Panc1 (cell line): ENCODE measurements around the gene EYS. TPM values are rescaled to one million over a fixed set of nuclear protein-coding genes. Genes with fewer than 3 reads are reported as not detected.

Experiments used
- ATAC-seq: fragments of 200-7000 bp; cut with Tn5 transposase; 2 replicates; pipeline ENCODE4 v1.9.1; 2020; ENCODE audit warnings: mild to moderate bottlenecking, moderate library complexity
- BruUV-seq: library from RNA; stranded (reverse); fragments of 400-500 nt; replicated peaks from 2 replicates; lab custom pipeline; 2021; lab: Mats Ljungman, UMichigan
- CTCF ChIA-PET: fragments of 300-600 bp; sonication (Branson Sonifier 250); formaldehyde crosslinking; loops from one replicate; lab custom pipeline; 2022; ENCODE audit warnings: antibody characterized with exemption; lab: Charles Lee
- POLR2A ChIA-PET: fragments of 300-600 bp; sonication (Branson Sonifier 250); formaldehyde crosslinking; loops from one replicate; lab custom pipeline; 2022; ENCODE audit warnings: antibody characterized with exemption; lab: Charles Lee
- DNase-seq: peaks from one replicate; pipeline ENCODE4 v3.0.0-alpha.2; 2010; ENCODE audit warnings: low read depth, low spot score
- H3K27ac ChIP-seq: 2 replicates; pipeline ENCODE4 v1.5.1; 2011; ENCODE audit warnings: mild to moderate bottlenecking, low read length, inconsistent platforms
- H3K27me3 ChIP-seq: fragments of 200-500 bp; sonication (Bioruptor generic); 2 replicates; pipeline ENCODE4 v1.6.0; 2014; ENCODE audit warnings: low read length, inconsistent platforms; ENCODE audit not compliant: control insufficient read depth, insufficient read depth
- H3K36me3 ChIP-seq: fragments of 200-500 bp; sonication (Bioruptor generic); 2 replicates; pipeline ENCODE4 v1.5.1; 2014; ENCODE audit warnings: inconsistent platforms, mild to moderate bottlenecking, low read length, moderate library complexity; ENCODE audit not compliant: control insufficient read depth, insufficient read depth
- H3K4me1 ChIP-seq: 2 replicates; pipeline ENCODE4 v1.5.1; 2011; ENCODE audit warnings: inconsistent platforms, mild to moderate bottlenecking, low read length, moderate library complexity; ENCODE audit not compliant: control insufficient read depth, insufficient read depth
- H3K4me3 ChIP-seq, 2 experiments: 2 replicates each; pipeline ENCODE4 v1.5.1; 2011 to 2012; ENCODE audit warnings: low read depth in 2 of 2, low read length in 2 of 2, mild to moderate bottlenecking in 2 of 2, inconsistent platforms in 1 of 2, moderate library complexity in 1 of 2
- H3K9me3 ChIP-seq: fragments of 200-500 bp; sonication (Bioruptor generic); 2 replicates; pipeline ENCODE4 v1.5.1; 2014; ENCODE audit warnings: low read depth, mild to moderate bottlenecking, inconsistent platforms, low read length, moderate library complexity; ENCODE audit not compliant: control insufficient read depth, insufficient read depth
- POLR2AphosphoS5 ChIP-seq: IDR thresholded peaks from 2 replicates; pipeline ENCODE4 v1.6.1; 2012; ENCODE audit warnings: mild to moderate bottlenecking, low read depth, low read length, moderate library complexity
- REST ChIP-seq, 2 experiments: IDR thresholded peaks; 2 replicates each; pipeline ENCODE4 v1.6.1; 2011 to 2012; ENCODE audit warnings: low read depth in 2 of 2, control low read depth in 1 of 2, low read length in 1 of 2, mild to moderate bottlenecking in 1 of 2, moderate library complexity in 1 of 2; ENCODE audit not compliant: insufficient read depth in 1 of 2
- SIN3A ChIP-seq: IDR thresholded peaks from 2 replicates; pipeline ENCODE4 v1.6.1; 2012; ENCODE audit warnings: low read depth, mild to moderate bottlenecking, low read length, moderate library complexity, borderline replicate concordance; ENCODE audit not compliant: insufficient read depth
- TCF7L2 ChIP-seq: IDR thresholded peaks from 2 replicates; pipeline ENCODE4 v1.6.1; 2011; ENCODE audit warnings: mild to moderate bottlenecking, low read depth, low read length, inconsistent platforms
- in situ Hi-C: cut with HindIII; loops from 2 replicates; pipeline ENCODE4 v1.10.0; 2016; ENCODE audit warnings: low sequenced_read_pairs, low pct_unique_long_range_greater_than_20kb
- intact Hi-C: fragments of 100-400 bp; cut with micrococcal nuclease; formaldehyde crosslinking; loops from one replicate; pipeline ENCODE4 v1.10.0; 2022; ENCODE audit not compliant: unreplicated experiment
- total RNA-seq: library from RNA; stranded (reverse); gene quantifications from one replicate; pipeline ENCODE4 v1.2.1, GENCODE V29; 2021; ENCODE audit not compliant: unreplicated experiment
- TF ChIP-seq, protein P1 (sequence below): fragments of 450-650 bp; IDR thresholded peaks from 2 replicates; pipeline ENCODE4 v1.5.1; 2017; ENCODE audit warnings: mild to moderate bottlenecking

EYS gene
- total RNA-seq, 1 experiment from 2014 or later = not detected

DNA sequence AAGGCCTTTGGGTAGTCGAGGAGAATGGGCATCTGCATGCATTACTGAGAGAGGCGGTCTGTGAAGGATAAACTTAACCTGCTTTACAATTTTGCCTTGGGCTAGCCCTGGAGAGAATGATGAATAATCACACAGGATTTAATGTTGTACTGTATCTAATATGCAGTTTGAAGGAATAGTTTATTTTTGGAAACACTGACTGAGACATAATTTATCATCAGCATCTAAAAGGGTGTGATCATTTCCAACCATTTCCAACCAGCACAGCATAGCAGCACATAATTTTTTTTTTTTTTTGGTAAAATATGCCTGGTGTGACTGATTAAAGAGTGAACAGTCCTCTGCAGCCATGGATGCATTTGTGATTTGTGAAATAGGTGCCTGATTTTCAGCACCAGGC, 1552.0 kb downstream of the EYS start:
- Histone ChIP-seq H3K4me3 (no peak overlapping the region), H3K27ac (no peak overlapping the region), H3K36me3 (no peaks in the 10 kb centered on the region), H3K27me3 (no peaks in the 10 kb centered on the region), H3K4me1 (no peaks in the 10 kb centered on the region), H3K9me3 (peaks cover 5% of the 10 kb centered on the region; the same call in 1 of the 2 replicates)
- intact Hi-C loops (no loop called here), in situ Hi-C loops (no loop called here)
- no TSS peak for BruUV-seq
- CTCF ChIA-PET = no interaction called here
- DNase-seq (no peak), ATAC-seq (no peak)
- TF ChIP-seq POLR2AphosphoS5 (no peak), TCF7L2 (no peak), SIN3A (no peak), REST (IDR thresholded peaks at IDR 0.05; ENCODE audit: insufficient read depth in 1 of 2, low read depth in 2 of 2, low read length in 1 of 2) (no peak)
- TF ChIP-seq, protein P1, sequence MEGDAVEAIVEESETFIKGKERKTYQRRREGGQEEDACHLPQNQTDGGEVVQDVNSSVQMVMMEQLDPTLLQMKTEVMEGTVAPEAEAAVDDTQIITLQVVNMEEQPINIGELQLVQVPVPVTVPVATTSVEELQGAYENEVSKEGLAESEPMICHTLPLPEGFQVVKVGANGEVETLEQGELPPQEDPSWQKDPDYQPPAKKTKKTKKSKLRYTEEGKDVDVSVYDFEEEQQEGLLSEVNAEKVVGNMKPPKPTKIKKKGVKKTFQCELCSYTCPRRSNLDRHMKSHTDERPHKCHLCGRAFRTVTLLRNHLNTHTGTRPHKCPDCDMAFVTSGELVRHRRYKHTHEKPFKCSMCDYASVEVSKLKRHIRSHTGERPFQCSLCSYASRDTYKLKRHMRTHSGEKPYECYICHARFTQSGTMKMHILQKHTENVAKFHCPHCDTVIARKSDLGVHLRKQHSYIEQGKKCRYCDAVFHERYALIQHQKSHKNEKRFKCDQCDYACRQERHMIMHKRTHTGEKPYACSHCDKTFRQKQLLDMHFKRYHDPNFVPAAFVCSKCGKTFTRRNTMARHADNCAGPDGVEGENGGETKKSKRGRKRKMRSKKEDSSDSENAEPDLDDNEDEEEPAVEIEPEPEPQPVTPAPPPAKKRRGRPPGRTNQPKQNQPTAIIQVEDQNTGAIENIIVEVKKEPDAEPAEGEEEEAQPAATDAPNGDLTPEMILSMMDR = no peak
- POLR2A ChIA-PET = no interaction called here

DNA sequence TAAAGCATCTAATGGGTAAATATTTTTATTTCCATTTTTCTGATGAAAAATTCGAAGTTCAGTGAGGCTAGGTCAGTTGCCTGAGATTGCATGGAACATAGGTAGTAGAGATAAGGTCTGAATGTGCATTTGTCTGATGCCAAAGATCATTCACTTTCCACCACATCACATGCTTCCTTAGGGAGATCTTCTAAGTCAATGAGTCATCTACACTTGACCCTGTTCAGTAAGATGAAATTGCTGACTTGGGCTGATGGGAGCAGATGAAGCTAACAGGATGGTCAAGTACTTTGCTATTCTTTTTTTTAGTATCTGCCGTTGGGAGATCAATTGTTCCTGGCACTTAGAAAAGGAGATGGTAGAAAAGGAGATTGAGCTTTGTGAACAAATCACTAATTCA, 1560.2 kb downstream of the EYS start:
- ATAC-seq (no peak), DNase-seq (no peak)
- BruUV-seq = no TSS peak
- no peak overlapping the region for H3K27ac ChIP-seq
- no peaks in the 10 kb centered on the region for H3K36me3 ChIP-seq
- intact Hi-C loops = no loop called here
- in situ Hi-C loops = no loop called here
- no peak overlapping the region for H3K4me3 ChIP-seq
- POLR2A ChIA-PET = no interaction called here
- no peak for TF ChIP-seq TCF7L2
- TF ChIP-seq, protein P1 = no peak
- TF ChIP-seq POLR2AphosphoS5 = no peak
- TF ChIP-seq REST (IDR thresholded peaks at IDR 0.05; ENCODE audit: insufficient read depth in 1 of 2, low read depth in 2 of 2, low read length in 1 of 2) = no peak
- no peaks in the 10 kb centered on the region for H3K4me1 ChIP-seq
- CTCF ChIA-PET = no interaction called here
- H3K9me3 ChIP-seq = no peaks in the 10 kb centered on the region
- H3K27me3 ChIP-seq = no peaks in the 10 kb centered on the region
